Loucy (cell line): ENCODE measurements around the gene LRWD1.
A peak's percentile ranks its signal among the peaks of the same experiment; 100 is the strongest.

Experiments
- H2AFZ ChIP-seq: fragments of 200-600 bp; sonication (generic); 2 replicates; pipeline ENCODE4 v1.6.0; 2016; ENCODE audit warnings: antibody characterized with exemption, mild to moderate bottlenecking, low read length, moderate library complexity
- H3F3A ChIP-seq: fragments of 200-600 bp; 2 replicates; pipeline ENCODE4 v1.6.0; 2016; ENCODE audit warnings: antibody characterized with exemption, low read depth, mild to moderate bottlenecking
- H3K27me3 ChIP-seq: fragments of 200-600 bp; sonication (generic); 2 replicates; pipeline ENCODE4 v1.6.1; 2014; ENCODE audit warnings: low read length, mild to moderate bottlenecking; ENCODE audit not compliant: insufficient read depth, poor library complexity, severe bottlenecking
- H3K36me3 ChIP-seq: fragments of 200-600 bp; sonication (generic); 2 replicates; pipeline ENCODE4 v1.6.1; 2016; ENCODE audit warnings: low read length; ENCODE audit not compliant: insufficient read depth
- H3K4me1 ChIP-seq: fragments of 200-600 bp; sonication (generic); 2 replicates; pipeline ENCODE4 v1.5.1; 2014; ENCODE audit warnings: low read length, mild to moderate bottlenecking; ENCODE audit not compliant: insufficient read depth, poor library complexity, severe bottlenecking
- H3K4me2 ChIP-seq: fragments of 200-600 bp; sonication (generic); 2 replicates; pipeline ENCODE4 v1.6.0; 2014; ENCODE audit warnings: antibody characterized with exemption, low read length, low read depth, mild to moderate bottlenecking; ENCODE audit not compliant: poor library complexity, severe bottlenecking
- H3K4me3 ChIP-seq: fragments of 200-600 bp; sonication (generic); 2 replicates; pipeline ENCODE4 v1.5.1; 2014; ENCODE audit warnings: low read length, mild to moderate bottlenecking, mixed read lengths; ENCODE audit not compliant: poor library complexity, severe bottlenecking
- H3K79me2 ChIP-seq: fragments of 200-600 bp; sonication (generic); 2 replicates; pipeline ENCODE4 v1.6.1; 2014; ENCODE audit warnings: low read length; ENCODE audit not compliant: insufficient read depth
- H3K9ac ChIP-seq: fragments of 200-600 bp; sonication (generic); 2 replicates; pipeline ENCODE4 v1.6.0; 2014; ENCODE audit warnings: mild to moderate bottlenecking, low read depth, low read length, moderate library complexity; ENCODE audit not compliant: poor library complexity, severe bottlenecking
- H3K9me2 ChIP-seq: fragments of 200-600 bp; sonication (generic); replicated peaks from 2 replicates; pipeline ENCODE4 v1.6.1; 2016; ENCODE audit warnings: low read depth, low read length, mixed read lengths
- H3K9me3 ChIP-seq: fragments of 200-600 bp; sonication (generic); 2 replicates; pipeline ENCODE4 v1.6.1; 2014; ENCODE audit warnings: mild to moderate bottlenecking, antibody characterized with exemption, low read length, low read depth; ENCODE audit not compliant: insufficient read depth
- H4K20me1 ChIP-seq: fragments of 200-600 bp; sonication (generic); 2 replicates; pipeline ENCODE4 v1.6.0; 2014; ENCODE audit warnings: antibody characterized with exemption, low read length, mild to moderate bottlenecking; ENCODE audit not compliant: insufficient read depth, poor library complexity, severe bottlenecking
- CTCF ChIP-seq: fragments of 200-600 bp; sonication (generic); conservative IDR thresholded peaks from 2 replicates; pipeline ENCODE4 v1.5.1; 2014; ENCODE audit warnings: mild to moderate bottlenecking, antibody characterized with exemption, low read length
- EZH2phosphoT487 ChIP-seq: fragments of 200-600 bp; IDR thresholded peaks from 2 replicates; pipeline ENCODE4 v1.6.1; 2018; ENCODE audit warnings: antibody characterized with exemption, mild to moderate bottlenecking, moderate library complexity, borderline replicate concordance

The LRWD1 gene

GRCh38 chr7:102424129-102424551, 40.6 kb upstream of the LRWD1 start:
- Histone ChIP-seq H4K20me1 (no peaks in the 10 kb centered on the region), H3K4me1 (peaks cover 27% of the 10 kb centered on the region), H3K27me3 (no peaks in the 10 kb centered on the region), H3K79me2 (peaks cover 4% of the 10 kb centered on the region; the same call in 1 of the 2 replicates), H3K4me3 (no peak overlapping the region), H3K4me2 (no peak overlapping the region), H2AFZ (no peak overlapping the region), H3K9me3 (no peaks in the 10 kb centered on the region), H3K9me2 (no peaks in the 10 kb centered on the region), H3F3A (peaks cover 12% of the 10 kb centered on the region; the same call in 1 of the 2 replicates), H3K36me3 (peaks cover 22% of the 10 kb centered on the region; the same call in 1 of the 2 replicates), H3K9ac (no peak overlapping the region)
- TF ChIP-seq EZH2phosphoT487 (no peak), CTCF (no peak)

GRCh38 chr7:102424787-102425218, 40.0 kb upstream of the LRWD1 start:
- no peaks in the 10 kb centered on the region for H4K20me1 ChIP-seq
- H3K9ac ChIP-seq: peak overlapping the region; percentile 69
- H3K36me3 ChIP-seq: peaks cover 17% of the 10 kb centered on the region; the same call in 1 of the 2 replicates
- peaks cover 12% of the 10 kb centered on the region; the same call in 1 of the 2 replicates for H3F3A ChIP-seq
- H2AFZ ChIP-seq: no peak overlapping the region
- H3K4me3 ChIP-seq: no peak overlapping the region
- peaks cover 4% of the 10 kb centered on the region; the same call in 1 of the 2 replicates for H3K79me2 ChIP-seq
- TF ChIP-seq CTCF (no peak), EZH2phosphoT487 (no peak)
- no peaks in the 10 kb centered on the region for H3K9me2 ChIP-seq
- H3K4me1 ChIP-seq: peaks cover 27% of the 10 kb centered on the region
- no peak overlapping the region for H3K4me2 ChIP-seq
- no peaks in the 10 kb centered on the region for H3K27me3 ChIP-seq
- no peaks in the 10 kb centered on the region for H3K9me3 ChIP-seq

- peaks cover 15% of the 10 kb centered on the region; the same call in 1 of the 2 replicates for H3K36me3 ChIP-seq
- H3K27me3 ChIP-seq: no peaks in the 10 kb centered on the region
- no peak for TF ChIP-seq EZH2phosphoT487
- TF ChIP-seq CTCF: no peak
- H3K4me2 ChIP-seq: peak overlapping the region; percentile 90
- H4K20me1 ChIP-seq: no peaks in the 10 kb centered on the region
- no peak overlapping the region for H2AFZ ChIP-seq
- no peaks in the 10 kb centered on the region for H3K9me2 ChIP-seq
- peaks cover 4% of the 10 kb centered on the region; the same call in 1 of the 2 replicates for H3K79me2 ChIP-seq
- peaks cover 35% of the 10 kb centered on the region for H3K4me1 ChIP-seq
- peak overlapping the region; percentile 69 for H3K9ac ChIP-seq
- H3F3A ChIP-seq: peaks cover 12% of the 10 kb centered on the region; the same call in 1 of the 2 replicates
- no peaks in the 10 kb centered on the region for H3K9me3 ChIP-seq
- peak overlapping the region; percentile 71 for H3K4me3 ChIP-seq
Observed at GRCh38 chr7:102425639-102426267, 39.0 kb upstream of the LRWD1 start.
